HG03354 (cell line): Measurements from ENCODE around the gene NTM.

ENCODE experiments used
- ATAC-seq: cut with Tn5 transposase; IDR thresholded peaks from one replicate; pipeline ENCODE4 v1.9.1; 2021; ENCODE audit warnings: mild to moderate bottlenecking; ENCODE audit not compliant: unreplicated experiment, poor library complexity, severe bottlenecking

The NTM gene

DNA sequence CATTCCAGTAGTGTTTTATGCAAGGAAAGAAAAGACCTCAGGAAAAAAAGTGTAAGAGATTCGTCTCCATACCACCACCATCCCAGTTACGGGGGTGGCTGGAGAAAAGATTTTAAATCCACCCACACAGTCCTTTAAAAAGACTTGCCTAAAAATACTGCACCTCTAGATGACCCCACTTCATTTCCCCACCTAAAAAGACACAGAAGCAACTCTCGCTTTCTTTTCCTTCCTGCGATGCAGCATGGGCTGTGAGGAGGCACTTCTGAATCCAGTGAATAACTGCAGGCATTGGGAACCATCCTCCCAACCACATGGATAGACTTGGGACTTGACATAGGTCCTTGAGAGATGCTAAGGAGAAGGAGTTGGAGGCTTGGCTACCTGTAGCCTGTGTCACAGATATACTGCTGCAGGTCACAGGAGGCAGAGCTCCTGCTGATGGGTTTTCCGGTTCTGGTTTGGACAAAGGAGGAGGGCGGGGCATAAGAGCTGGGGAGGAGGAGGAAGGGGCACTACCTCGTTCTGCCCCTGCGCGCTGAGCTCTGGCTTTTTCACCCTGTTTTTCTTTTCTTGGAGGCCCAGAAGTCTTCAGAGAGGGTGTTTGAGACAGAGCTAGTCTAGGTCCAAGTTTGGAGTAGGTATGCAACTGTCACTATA is 285.9 kb downstream of the NTM start:
- ATAC-seq = no peak

DNA sequence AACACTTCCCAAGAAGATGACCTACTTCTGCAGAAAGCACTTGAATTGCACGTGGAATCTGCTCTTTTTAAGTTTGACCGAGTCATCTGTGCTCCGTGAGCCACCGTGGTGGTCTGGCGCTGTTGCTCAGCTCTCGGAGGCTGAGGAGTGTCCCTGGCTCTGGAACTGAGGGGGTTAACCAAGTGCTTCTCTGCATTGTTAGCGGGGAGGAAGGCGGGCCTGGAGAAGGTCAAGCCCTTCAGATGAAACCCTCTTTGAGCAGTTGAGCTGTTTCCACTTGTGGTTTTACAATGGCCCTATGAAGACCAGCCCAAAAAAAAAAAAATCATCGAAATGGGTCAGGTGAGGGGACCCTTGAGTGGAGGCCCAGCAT is 286.4 kb downstream of the NTM start:
- ATAC-seq = no peak

DNA sequence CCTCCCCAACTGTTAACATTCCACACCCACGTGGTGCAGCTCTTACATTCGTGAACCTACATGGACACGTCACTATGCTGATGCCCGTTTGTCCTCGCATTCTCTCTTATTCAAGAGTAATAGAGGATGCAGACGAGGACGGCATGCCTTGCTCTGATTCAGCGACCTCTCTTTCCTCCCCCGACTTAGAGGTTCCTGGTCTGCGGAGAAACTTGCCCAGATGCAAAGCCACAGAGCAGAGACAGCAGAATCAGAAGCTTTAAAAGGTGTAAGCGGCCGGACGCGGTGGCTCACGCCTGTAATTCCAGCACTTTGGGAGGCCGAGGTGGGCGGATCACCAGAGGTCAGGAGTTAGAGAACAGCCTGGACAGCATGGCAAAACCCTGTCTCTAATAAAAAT is 288.0 kb downstream of the NTM start:
- ATAC-seq = no peak

DNA sequence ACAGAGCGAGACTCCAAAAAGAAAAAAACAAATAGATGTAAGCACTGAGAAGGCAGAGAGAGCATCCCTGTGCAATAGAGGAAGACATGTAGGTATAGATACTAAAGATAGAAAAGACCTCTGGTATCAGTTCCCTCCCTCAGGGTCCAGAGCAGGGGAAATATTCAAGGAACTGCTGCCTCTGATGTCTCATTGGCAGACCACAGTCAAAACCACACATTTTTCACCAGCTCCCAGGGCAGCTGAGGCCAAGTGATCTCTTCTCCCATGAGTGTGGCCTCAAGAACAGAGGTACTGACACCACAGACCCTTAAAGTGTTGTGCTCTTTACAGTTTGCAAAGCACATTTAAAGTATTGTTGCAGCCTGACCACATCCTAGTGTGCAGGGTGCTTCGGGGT is 288.5 kb downstream of the NTM start:
- peak; percentile 49 for ATAC-seq

DNA sequence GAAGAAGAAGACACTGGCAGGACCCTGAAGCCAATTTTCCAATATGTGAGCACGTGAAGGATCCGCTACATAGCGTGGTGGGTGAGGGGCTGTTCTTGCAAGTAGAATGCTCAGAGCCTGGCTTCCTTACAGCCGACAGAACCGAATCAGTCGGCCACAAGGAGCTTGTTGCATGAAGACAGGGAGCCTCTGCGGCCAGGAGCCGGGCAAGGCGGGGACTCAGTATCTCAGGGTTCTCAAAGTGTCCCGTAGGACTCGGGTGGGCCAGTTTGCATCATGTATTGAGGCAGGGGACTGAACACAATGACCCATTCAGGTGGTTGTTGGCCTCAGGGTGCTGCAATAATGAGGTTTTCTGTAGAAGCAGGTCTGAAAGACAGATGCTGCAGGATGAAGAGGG is 289.5 kb downstream of the NTM start:
- no peak for ATAC-seq

DNA sequence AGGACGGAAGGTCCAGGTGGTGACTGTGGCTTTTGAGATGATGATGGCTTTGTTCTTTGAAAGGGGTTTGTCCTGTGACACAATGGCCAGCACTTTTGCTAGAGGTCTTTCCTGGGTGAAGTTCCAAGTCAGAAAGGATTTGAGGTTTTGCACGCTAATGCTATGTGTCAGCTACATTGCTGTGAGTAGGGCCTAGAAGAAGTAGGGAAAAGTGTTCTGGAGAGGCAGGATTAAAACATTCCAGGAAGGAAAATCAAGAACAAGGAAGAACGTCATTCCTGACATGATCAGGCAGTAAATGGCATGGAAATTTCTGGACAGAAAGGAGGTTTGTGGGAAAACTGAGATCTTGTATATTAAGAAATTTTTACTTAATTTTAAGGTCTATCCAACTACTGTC is 290.7 kb downstream of the NTM start:
- ATAC-seq = no peak

DNA sequence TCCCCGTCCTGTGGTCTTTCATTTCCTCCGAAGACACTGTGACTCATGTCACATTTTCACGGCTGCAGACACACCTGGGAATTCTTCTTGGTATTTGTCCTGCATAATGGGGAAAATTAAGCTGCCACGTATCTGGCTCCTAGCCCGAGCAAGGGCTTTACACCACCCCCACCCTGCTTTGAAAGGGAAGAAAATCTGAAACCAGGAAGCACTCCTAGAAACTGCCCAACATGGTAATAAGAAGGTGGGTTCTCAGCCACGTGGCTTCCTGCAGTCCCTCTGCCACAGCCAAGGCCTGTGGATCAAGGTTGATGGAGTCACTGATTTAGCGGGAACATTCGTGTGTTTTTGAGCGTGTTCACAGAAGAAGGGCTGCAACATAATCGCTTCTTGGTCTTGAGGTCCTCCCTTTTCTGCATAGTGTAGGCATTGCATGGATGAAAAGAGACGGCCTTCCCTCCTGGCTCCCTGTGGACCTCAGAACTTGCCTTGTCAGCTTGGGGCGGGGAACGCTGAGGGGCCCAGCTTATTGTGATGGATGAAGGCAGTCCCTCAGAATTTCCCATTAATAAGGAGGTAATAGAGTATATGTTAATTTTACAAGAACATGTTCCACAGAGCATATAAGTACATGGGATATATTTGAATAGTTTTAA is 292.0 kb downstream of the NTM start:
- no peak for ATAC-seq

DNA sequence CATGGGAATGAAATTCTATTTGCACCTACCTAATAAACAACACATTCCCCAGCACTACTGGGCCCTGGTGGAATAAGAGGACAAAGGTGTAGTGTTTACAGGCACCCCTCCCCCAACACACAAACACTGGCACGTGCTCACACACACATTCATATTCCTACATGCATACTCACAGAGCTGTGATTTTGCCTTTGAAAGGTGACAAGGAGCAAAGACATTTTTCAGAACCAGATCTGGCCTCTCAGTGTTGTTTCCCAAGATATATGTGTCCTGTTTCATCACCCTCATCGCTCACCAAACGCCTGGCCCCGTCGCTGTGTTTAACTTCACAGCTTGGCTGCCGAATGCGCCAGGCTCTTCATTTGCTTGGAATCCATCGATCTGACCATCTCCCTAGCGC is 292.6 kb downstream of the NTM start:
- no peak for ATAC-seq

DNA sequence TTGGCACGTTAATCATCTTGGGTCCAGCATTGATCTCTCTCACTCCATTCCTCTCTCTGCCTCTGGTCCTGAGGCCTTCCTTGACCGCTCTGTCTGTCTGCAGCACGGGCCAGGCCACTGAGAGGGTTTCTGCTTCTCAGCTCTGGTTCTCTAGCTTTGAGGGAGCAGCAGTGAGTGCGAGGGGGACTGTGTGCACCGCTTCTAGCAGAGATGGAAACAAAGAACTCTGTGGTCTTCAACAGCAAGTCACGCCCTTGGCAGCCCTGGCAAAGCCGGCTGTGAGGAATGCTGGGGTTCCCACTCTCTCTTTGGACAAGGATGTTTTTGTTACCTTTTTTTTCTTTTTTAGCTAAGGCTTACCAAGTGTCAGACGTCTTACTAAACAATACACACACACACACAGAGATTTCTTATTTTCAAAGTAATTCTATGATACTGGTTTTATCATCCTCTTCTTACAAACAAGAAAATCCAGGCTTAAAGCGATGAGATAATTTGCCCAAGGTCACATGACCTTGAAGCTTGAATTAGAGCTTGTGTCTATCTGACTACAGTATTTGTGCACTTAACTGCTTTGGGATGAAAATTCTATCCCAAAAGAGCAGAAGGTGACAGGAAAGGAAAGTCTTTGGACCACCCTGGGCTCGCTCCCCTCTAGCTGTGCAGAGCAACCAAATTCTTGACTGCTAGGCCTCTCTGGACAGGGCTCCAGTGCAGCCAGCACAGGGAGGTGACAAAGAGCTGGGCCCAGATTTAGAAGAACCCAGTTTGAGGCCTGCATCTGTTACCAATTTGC is 293.2 kb downstream of the NTM start:
- no peak for ATAC-seq

DNA sequence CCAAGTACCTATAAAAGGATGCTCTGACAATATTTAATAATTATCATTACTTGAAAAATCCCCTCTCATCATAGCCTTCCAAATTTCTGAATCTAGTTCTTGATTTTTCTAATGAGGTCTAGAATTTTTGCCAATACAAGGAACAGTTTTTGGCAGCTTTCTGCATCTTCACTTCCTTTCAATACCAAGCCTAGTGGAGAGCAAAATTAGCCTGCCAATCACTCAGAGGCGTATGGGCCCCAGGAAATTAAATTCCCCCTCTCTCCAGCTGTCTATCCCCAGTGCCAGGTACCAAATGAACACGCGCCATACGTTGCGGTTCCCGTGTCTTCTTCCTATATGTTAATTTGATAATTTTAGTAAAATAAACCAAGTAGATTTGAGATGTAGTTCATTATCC is 293.9 kb downstream of the NTM start:
- no peak for ATAC-seq

DNA sequence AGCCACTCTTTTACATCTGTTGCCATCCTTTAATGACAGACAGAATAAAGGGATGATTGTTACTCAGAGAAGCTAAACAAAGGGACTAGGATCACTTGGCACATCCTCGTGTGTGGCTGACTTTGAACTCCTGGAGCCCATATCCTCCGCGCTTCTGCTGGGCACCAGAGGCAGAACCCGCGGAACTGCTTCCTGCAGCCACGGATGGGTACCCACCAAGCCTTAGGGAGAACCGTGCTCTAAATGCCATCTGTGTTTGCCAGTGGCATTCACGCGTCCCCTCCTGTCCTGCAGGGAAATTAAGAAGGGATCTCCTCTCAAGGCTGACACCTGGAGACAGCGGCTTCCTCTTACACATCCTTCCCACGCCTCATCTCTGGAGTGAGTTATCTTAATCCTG is 294.4 kb downstream of the NTM start:
- no peak for ATAC-seq

DNA sequence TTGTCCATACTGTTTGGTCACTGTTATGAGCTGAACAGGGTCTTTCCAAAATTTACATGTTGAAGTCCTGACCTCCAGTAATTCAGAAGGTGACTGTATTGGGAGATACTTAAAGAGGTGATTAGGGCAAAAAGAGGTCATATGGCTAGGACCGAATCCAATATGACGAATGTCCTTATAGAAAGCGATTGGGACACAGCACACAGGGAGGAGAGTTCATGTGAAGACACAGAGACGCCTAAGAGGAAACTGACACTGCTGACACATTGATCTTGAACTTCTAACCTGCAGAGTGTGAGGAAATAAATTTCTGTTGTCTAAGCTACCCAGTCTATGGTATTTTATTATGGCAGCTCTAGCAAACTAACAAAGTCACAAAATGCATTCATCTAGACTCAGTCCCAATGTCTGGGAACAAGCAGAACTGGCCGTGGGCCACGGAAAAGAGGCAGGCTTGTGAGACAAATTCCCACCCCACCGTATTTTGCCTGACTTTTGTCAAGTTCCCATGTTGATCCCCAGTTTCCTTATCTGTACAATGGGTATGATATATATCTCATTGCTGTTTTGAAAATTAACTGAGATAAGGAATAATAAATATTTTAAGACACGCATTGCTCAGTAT is 295.0 kb downstream of the NTM start:
- ATAC-seq = no peak

DNA sequence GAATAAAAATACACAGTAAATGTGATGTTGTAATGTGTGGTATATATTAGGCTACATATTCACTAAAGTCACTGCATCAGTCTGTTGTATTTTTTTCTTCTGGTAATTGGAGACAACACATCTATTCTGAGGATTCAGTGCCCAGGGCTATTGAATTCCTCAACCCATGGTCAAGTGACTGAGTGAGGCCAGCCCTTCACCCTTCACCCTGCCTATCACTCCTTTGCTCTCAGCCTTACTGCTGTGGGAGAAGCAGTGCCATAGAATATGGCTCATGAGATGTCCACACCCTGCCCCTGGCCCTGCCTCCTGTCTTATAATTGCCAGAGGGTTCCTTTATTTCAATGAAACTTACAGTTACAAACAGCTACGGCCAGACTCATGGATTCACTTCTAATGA is 295.6 kb downstream of the NTM start:
- no peak for ATAC-seq

DNA sequence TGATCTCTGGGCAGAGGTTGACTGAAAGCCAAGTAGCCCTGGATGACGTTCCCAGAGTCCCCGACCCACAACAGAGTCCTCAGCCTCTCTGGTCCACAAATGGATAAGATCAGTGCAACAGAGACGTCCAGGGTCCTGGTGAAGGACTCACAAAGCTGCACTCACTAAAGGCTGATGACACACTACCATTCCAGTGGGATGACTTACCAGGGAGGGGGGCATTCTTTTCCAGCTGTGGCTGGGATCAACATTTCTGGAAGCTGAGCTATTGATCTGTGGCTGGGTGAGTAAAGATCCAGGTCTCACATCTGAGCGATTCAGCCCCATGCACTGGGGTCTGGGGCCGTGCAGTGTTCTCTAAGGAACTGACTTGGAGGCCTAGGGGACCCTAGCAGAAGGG is 296.2 kb downstream of the NTM start:
- no peak for ATAC-seq

DNA sequence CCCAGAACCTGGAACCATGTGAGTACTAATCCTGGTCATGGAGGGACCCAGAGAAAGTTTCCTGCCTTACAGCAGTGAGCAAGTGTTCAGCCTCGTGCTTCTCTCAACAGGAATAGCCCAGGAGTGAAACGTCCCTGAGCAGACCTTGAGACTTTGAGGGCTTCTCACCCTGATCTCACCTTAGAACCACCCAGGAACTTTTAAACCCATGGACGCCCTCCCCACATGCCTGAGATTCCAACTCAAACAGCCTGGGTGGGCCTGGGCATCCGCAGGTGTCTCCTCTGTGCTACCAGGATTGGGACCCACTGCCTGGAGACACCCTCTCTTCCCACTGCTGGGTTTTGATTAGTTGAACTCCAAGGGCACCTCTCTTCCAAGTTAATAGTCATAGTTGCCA is 297.2 kb downstream of the NTM start:
- no peak for ATAC-seq

DNA sequence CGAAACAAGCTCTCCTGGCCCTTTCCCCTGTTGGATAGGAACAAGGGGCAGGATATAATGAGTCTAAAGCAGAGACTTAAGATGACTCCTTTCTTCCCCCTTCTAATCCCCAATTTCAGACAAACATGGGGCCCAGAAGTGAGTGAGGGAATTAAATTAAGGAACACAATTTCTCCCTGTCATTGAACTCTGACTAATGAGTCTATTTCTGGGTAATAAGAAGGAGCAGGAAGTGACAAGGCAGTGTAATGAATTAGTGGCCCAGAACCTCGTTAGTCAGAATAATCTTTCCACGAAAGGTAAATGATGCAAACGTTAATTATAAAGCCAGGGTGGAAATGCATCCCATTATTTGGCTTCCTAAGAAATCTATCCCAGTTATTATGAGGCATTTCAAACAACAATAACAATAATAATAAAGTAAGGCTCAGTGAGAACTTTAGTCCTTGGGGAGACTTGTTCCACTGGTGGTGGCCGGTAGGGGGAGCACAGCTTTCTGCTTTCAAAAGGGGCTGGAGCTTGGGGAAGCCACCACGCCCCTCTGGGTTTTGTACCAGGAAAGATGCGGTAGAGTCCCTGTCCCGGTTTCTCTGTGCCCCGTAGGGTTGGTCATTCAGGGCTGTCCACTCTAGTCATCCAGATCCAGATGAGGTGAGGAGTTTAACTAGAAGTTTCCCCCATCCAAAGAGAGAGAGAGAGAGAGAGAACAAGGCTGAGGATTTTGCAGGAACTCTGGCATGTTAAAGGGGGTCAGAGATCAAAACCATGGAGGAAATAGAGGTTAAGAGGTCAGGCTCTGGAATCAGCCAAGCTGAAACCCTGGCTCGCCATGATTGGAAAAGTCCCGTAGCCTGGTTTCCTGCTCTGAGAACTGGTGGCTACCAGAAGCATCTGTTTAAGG is 298.3 kb downstream of the NTM start:
- peak; percentile 81 for ATAC-seq

DNA sequence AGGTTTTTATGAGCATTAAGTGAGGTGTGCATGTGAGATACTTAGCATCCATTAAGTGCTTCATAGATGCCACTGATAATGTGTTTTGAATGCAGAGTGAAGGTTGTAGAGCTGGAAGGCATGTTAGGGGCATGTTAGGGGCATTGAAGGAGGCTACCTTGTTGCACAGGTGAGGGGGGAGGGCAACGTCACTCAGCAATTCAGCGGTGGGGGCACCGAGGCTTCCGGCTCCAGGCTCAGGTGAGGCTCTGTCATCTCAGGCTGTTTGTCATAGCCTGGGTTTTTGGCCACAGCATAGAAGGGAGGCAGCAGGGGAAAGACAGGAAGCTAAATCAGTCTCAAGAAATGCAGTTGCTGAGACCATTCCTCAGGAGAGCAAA is 299.0 kb downstream of the NTM start:
- no peak for ATAC-seq

DNA sequence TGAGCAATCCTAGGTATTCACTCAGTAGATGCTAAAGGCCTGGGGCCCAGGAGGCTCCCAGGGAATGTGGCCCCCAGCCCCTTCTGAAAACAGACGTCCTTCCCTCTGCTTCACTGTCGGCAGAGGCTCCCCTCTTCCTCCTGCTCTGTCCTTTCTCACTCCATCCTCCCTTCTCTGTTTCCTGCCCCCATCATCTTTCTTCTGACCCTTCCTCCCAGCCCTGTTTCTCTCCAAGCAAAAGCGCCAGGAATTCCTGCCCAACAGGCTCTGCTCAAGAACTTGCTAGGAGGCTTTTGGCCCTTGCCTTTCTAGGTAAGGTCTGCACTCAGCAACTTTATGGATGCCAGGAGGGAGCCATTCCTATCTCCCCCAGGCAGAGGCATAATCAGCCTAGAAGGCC is 300.5 kb downstream of the NTM start:
- no peak for ATAC-seq

DNA sequence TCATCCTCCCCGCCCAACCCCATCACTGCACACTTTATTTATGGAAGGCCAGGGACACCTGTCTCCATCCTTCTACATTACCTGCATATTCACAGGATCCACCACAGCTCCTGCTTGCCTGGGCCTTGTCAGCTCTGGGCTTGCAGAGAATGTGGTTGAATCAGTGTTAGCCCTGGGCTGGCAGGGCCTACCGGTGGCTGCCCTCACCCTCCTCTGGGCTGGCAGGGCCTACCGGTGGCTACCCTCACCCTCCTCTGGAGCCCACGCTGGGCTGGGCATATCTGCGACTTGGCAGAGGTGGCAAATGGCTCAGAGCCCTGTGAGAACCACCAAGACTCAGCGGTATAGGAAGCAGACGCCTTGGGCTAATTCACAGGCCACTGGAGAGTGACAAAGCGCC is 300.9 kb downstream of the NTM start:
- ATAC-seq = no peak

DNA sequence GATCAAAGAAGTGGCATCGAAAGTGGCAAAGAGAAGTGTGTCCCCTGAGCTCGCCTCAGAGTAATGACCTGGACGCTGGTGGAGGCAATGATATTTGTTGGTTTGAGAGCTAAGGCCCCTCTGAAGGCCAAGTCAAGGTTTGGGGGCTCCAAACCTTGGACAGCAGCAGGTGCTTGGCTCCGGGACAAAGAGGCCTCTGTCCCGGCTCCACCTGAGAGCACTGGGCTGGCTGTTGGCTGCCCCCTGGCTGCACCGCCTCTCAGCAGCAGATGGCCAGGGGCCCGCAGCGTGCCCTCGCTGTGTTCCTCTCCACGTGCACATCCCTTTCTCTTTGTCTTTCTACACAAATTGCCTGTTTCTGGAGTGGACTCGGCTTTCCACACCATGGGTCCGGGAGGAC is 301.3 kb downstream of the NTM start:
- ATAC-seq = no peak
